B cell (primary cell): ENCODE data around the gene PWWP2B. TPM values are rescaled to one million over a fixed set of nuclear protein-coding genes. Genes with fewer than 3 reads are reported as not detected.
A peak's percentile ranks its signal among the peaks of the same experiment; 100 is the strongest.

Experiments
- ATAC-seq: fragments of 200-7000 bp; cut with Tn5 transposase; one replicate; pipeline ENCODE4 v1.10.0; 2021; ENCODE audit warnings: low read depth, mild to moderate bottlenecking, moderate number of reproducible peaks, moderate library complexity
- CTCF ChIA-PET: fragments of 350-600 bp; sonication (Branson Sonifier 250); formaldehyde crosslinking; loops from one replicate; lab custom pipeline; 2021; ENCODE audit warnings: antibody characterized with exemption, inconsistent platforms; lab: Charles Lee
- POLR2A ChIA-PET: fragments of 350-600 bp; sonication (Branson Sonifier 250); formaldehyde crosslinking; loops from one replicate; lab custom pipeline; 2021; ENCODE audit warnings: antibody characterized with exemption; lab: Charles Lee
- DNase-seq: peaks from one replicate; pipeline ENCODE4 v3.0.0; 2013
- H2AFZ ChIP-seq: 2 replicates; pipeline ENCODE4 v1.6.1; 2012; ENCODE audit warnings: mild to moderate bottlenecking, low read depth, low read length; ENCODE audit not compliant: insufficient read depth, poor library complexity, severe bottlenecking
- H3K27ac ChIP-seq, 2 donors: 1 replicate in 1 of 2; 2 replicates in 1 of 2; pipeline ENCODE4 v1.5.1; 2012 to 2013; ENCODE audit warnings: low read length in 2 of 2, mild to moderate bottlenecking in 2 of 2, moderate library complexity in 1 of 2
- H3K27me3 ChIP-seq, 4 experiments: fragments of 200-600 bp in 1 of 4; sonication (generic) in 1 of 4; replicated peaks in 1 of 4; 1 replicate in 2 of 4; 2 replicates in 2 of 4; pipeline versions ENCODE4 v1.6.1 to v1.7.0; 2013 to 2016; ENCODE audit warnings: low read length in 3 of 4, mild to moderate bottlenecking in 2 of 4, mixed read lengths in 1 of 4, moderate library complexity in 1 of 4; ENCODE audit not compliant: insufficient read depth in 4 of 4, control insufficient read depth in 3 of 4; ENCODE audit errors: control extremely low read depth in 1 of 4
- H3K36me3 ChIP-seq, 2 experiments: replicated peaks in 1 of 2; 1 replicate in 1 of 2; 2 replicates in 1 of 2; pipeline versions ENCODE4 v1.6.1 to v1.7.1; 2013; ENCODE audit warnings: low read length in 1 of 2; ENCODE audit not compliant: insufficient read depth in 2 of 2, control insufficient read depth in 1 of 2; ENCODE audit errors: control extremely low read depth in 1 of 2, extremely low read depth in 1 of 2
- H3K4me1 ChIP-seq, 2 donors: fragments of 200-600 bp in 1 of 2; sonication (generic) in 1 of 2; 1 replicate in 1 of 2; 2 replicates in 1 of 2; pipeline versions ENCODE4 v1.5.1 to v1.6.1; 2013 to 2017; ENCODE audit warnings: low read length in 2 of 2; ENCODE audit not compliant: control insufficient read depth in 2 of 2, insufficient read depth in 2 of 2
- H3K4me2 ChIP-seq: replicated peaks from 2 replicates; pipeline ENCODE3; 2012; ENCODE audit warnings: mild to moderate bottlenecking, low read depth, low read length; ENCODE audit not compliant: poor library complexity, severe bottlenecking
- H3K4me3 ChIP-seq, 5 experiments: fragments of 200-600 bp in 1 of 5; sonication (generic) in 1 of 5; 1 replicate in 3 of 5; 2 replicates in 2 of 5; pipeline versions ENCODE4 v1.5.1 to v1.7.0; 2011 to 2016; ENCODE audit warnings: low read length in 4 of 5, mild to moderate bottlenecking in 4 of 5, low read depth in 2 of 5, control low read depth in 1 of 5, moderate library complexity in 1 of 5; ENCODE audit not compliant: insufficient read depth in 1 of 5; ENCODE audit errors: control extremely low read depth in 1 of 5, extremely low read depth in 1 of 5
- H3K79me2 ChIP-seq: fragments of 200-600 bp; sonication (generic); one replicate; pipeline ENCODE4 v1.6.0; 2016; ENCODE audit warnings: low read length; ENCODE audit not compliant: control insufficient read depth, insufficient read depth
- H3K9ac ChIP-seq: fragments of 200-600 bp; sonication (generic); 2 replicates; pipeline ENCODE4 v1.6.1; 2017; ENCODE audit warnings: mild to moderate bottlenecking, low read length, moderate library complexity
- H3K9me3 ChIP-seq, 3 donors: one replicate each; pipeline versions ENCODE4 v1.6.1 to v1.7.1; 2013; ENCODE audit warnings: low read length in 2 of 3; ENCODE audit not compliant: control insufficient read depth in 2 of 3, insufficient read depth in 1 of 3; ENCODE audit errors: control extremely low read depth in 1 of 3
- H4K20me1 ChIP-seq: 2 replicates; pipeline ENCODE4 v1.6.0; 2012; ENCODE audit warnings: mild to moderate bottlenecking, low read length; ENCODE audit not compliant: insufficient read depth, control insufficient read depth, poor library complexity, severe bottlenecking
- H3K27ac Mint-ChIP-seq: one replicate; pipeline ENCODE4 v1.8.0; 2021; ENCODE audit warnings: mixed read lengths
- H3K27me3 Mint-ChIP-seq: one replicate; pipeline ENCODE4 v1.8.0; 2021; ENCODE audit warnings: mixed read lengths
- H3K4me1 Mint-ChIP-seq: one replicate; pipeline ENCODE4 v1.8.0; 2021; ENCODE audit warnings: mixed read lengths
- H3K4me3 Mint-ChIP-seq: one replicate; pipeline ENCODE4 v1.8.0; 2021; ENCODE audit warnings: mixed read lengths
- H3K9me3 Mint-ChIP-seq: one replicate; pipeline ENCODE4 v1.8.0; 2022; ENCODE audit warnings: mixed read lengths; ENCODE audit not compliant: insufficient read depth
- CTCF ChIP-seq: fragments of 200-600 bp; IDR thresholded peaks from one replicate; pipeline ENCODE4 v1.8.0; 2022; ENCODE audit warnings: antibody characterized with exemption, mild to moderate bottlenecking
- EZH2 ChIP-seq: IDR thresholded peaks from 2 replicates; pipeline ENCODE4 v1.6.1; 2012; ENCODE audit warnings: borderline replicate concordance, low read depth, mild to moderate bottlenecking, moderate library complexity, low read length; ENCODE audit not compliant: insufficient read depth, poor library complexity, severe bottlenecking
- WGBS: methylation state at CpG from one replicate; pipeline ENCODE4 v1.1.5; 2013; ENCODE audit warnings: missing lambda C conversion rate; ENCODE audit not compliant: insufficient coverage; 5-methylcytosine and 5-hydroxymethylcytosine counted together
- intact Hi-C: fragments of 100-400 bp; cut with micrococcal nuclease; formaldehyde crosslinking; loops from one replicate; pipeline ENCODE4 v1.10.0; 2022
- polyA minus RNA-seq: library from RNA; depleted of rRNA, polyadenylated mRNA; stranded (reverse); fragments of >200 nt; gene quantifications from 2 replicates; pipeline ENCODE4 v1.2.3, GENCODE V29; 2012
- polyA plus RNA-seq: library from polyadenylated mRNA; depleted of rRNA; stranded (reverse); fragments of >200 nt; gene quantifications from 2 replicates; pipeline ENCODE4 v1.2.3, GENCODE V29; 2012
- total RNA-seq, 2 donors: library from RNA; stranded (reverse); fragments of 120-200 nt in 1 of 2; gene quantifications; 1 replicate in 1 of 2; 2 replicates in 1 of 2; pipeline versions ENCODE4 v1.2.3 to v1.2.4, GENCODE V29; 2013 to 2022

PWWP2B gene
- total RNA-seq (34.4 and 39.6 TPM in 2 replicates), polyA plus RNA-seq (8.8 and 13.6 TPM in 2 replicates), polyA minus RNA-seq (63.2 and 66.1 TPM in 2 replicates)
- 19.9 TPM for total RNA-seq (2013)

DNA sequence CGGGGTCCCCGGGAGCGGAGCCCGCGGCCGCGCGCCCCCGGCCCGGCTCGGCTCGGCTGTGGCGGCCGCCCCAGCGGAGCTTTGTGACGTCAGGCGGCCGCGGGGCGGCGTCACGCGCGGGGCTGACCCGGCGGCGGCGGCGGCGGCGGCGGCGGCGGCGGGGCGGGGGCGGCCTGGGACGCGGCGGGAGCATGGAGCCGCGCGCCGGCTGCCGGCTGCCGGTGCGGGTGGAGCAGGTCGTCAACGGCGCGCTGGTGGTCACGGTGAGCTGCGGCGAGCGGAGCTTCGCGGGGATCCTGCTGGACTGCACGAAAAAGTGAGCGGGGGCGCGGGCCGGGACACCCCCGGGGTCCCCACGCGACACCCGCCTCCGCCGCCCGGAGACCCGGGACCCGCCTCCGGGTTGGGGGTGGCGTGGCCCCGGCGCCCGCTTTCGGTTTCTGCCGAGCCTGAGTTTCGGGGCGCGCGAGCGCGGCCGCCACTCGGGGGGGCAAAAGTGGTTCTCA, at the start of gene PWWP2B:
Gene PWWP2B, plus strand, starts transcription at position 165 of the 506 bp plus-strand sequence. Its CDS starts 27 bp downstream, at position 192.
- Histone ChIP-seq H4K20me1 (peaks cover 31% of the 10 kb centered on the region), H2AFZ (peak within 1 kb of the TSS; percentile 55), H3K79me2 (peaks cover 34% of the 10 kb centered on the region), H3K9me3 (no peaks in the 10 kb centered on the region), H3K36me3 (no peaks in the 10 kb centered on the region), H3K9ac (peak within 1 kb of the TSS; percentile 74), H3K4me1 (peaks cover 70 to 74% of the 10 kb centered on the region in 2 donors), H3K4me3 (peak within 1 kb of the TSS; percentile 6 to 75 (median 61)), H3K4me2 (peak within 1 kb of the TSS; percentile 96), H3K27me3 (no peaks in the 10 kb centered on the region), H3K27ac (peak within 1 kb of the TSS; percentile 81 to 89)
- intact Hi-C loops = loop anchor here (1.0 to 5.0 kb wide), 6 partner anchors 24 to 240 kb away; partner anchors contain the start of genes INPP5A and LRRC27
- ATAC-seq (peak; percentile 29), DNase-seq (peak; percentile 85)
- CTCF ChIA-PET = interaction anchor here (0.6 to 2.1 kb wide), 4 partner anchors 22 to 50 kb away, joined by 3 to 10 read pairs (median 6); no protein-coding TSS in a partner anchor
- Mint-ChIP-seq H3K9me3 (peaks cover 4% of the 10 kb centered on the region), H3K4me3 (peak within 1 kb of the TSS; percentile 95), H3K27me3 (no peaks in the 10 kb centered on the region), H3K27ac (peak within 1 kb of the TSS; percentile 96), H3K4me1 (peaks cover 63% of the 10 kb centered on the region)
- TF ChIP-seq CTCF = no peak
- no peak for TF ChIP-seq EZH2
- WGBS = under 1% methylated on average over 86 of the region's 86 CpGs
- POLR2A ChIA-PET = interaction anchor here (0.5 to 2.2 kb wide), 9 partner anchors 11 to 67 kb away, joined by 3 to 29 read pairs (median 4); no protein-coding TSS in a partner anchor

DNA sequence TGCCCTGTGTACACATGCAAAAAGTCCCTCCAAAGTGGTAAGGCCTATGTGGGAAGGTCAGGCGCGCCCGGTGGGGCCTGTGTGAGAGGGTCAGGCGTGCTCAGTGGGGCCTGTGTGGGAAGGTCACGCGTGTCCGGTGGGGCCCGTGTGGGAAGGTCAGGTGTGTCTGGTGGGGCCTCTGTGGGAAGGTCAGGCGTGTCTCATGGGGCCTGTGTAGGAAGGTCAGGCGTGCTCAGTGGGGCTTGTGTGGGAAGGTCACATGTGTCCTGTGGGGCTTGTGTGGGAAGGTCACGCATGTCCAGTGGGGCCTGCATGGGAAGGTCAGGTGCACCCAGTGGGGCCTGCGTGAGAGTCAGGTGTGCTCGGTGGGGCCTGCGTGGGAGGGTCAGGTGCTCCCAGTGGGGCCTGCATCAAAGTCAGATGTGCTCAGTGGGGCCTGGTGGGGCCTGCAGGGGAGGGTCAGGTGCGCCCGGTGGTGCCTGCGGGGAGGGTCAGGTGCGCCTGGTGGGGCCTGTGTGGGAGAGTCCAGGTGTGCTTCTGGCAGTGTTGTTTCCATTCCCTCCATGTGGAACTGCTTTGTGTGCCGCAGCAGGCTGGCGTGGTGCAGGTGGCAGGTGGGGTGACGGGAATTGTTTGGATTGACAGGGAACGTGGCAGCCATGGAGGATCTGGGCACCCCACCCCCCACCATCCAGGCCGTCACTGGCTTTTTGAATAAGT, 49.6 kb upstream of the PWWP2B start:
- Histone ChIP-seq H3K36me3 (peaks cover 0 to 15% of the 10 kb centered on the region in 2 experiments), H3K9me3 (peaks cover 0 to 4% (median 0%) of the 10 kb centered on the region in 3 donors), H3K27me3 (no peaks in the 10 kb centered on the region), H3K4me1 (no peaks in the 10 kb centered on the region), H3K9ac (no peak overlapping the region), H3K4me2 (no peak overlapping the region), H4K20me1 (no peaks in the 10 kb centered on the region), H3K27ac (no peak overlapping the region), H2AFZ (no peak overlapping the region), H3K4me3 (no peak overlapping the region), H3K79me2 (no peaks in the 10 kb centered on the region)
- no peaks in the 10 kb centered on the region for H3K27me3 Mint-ChIP-seq
- ATAC-seq = peak; percentile 39
- ChIA-PET CTCF (no interaction called here), POLR2A (no interaction called here)
- peak overlapping the region; percentile 76 for H3K27ac Mint-ChIP-seq
- no peak for TF ChIP-seq CTCF
- no peak for TF ChIP-seq EZH2
- no peak for DNase-seq
- intact Hi-C loops = no loop called here
- no peaks in the 10 kb centered on the region for H3K9me3 Mint-ChIP-seq
- H3K4me1 Mint-ChIP-seq = peaks cover 6% of the 10 kb centered on the region
- WGBS = 86% methylated on average over 18 of the region's 23 CpGs
- no peak overlapping the region for H3K4me3 Mint-ChIP-seq
